Stimulated activated CD8-positive, alpha-beta memory T cell treated with anti-CD3 and anti-CD28 coated beads, Interleukin-12 subunit alpha, Interleukin-12 subunit beta, amount 100 ng/mL, for 24 hours (primary cell): ENCODE data around the gene SEC16B.
"Not testable (repeated sequence)": the region's sequence is repeated elsewhere in the genome, so short reads cannot be mapped to it uniquely, and the experiment has no call there.

Experiments used
- DNase-seq: peaks from one replicate; pipeline ENCODE4 v3.0.0-alpha.2; 2020; ENCODE audit errors: extremely low read depth

Gene SEC16B, protein sequence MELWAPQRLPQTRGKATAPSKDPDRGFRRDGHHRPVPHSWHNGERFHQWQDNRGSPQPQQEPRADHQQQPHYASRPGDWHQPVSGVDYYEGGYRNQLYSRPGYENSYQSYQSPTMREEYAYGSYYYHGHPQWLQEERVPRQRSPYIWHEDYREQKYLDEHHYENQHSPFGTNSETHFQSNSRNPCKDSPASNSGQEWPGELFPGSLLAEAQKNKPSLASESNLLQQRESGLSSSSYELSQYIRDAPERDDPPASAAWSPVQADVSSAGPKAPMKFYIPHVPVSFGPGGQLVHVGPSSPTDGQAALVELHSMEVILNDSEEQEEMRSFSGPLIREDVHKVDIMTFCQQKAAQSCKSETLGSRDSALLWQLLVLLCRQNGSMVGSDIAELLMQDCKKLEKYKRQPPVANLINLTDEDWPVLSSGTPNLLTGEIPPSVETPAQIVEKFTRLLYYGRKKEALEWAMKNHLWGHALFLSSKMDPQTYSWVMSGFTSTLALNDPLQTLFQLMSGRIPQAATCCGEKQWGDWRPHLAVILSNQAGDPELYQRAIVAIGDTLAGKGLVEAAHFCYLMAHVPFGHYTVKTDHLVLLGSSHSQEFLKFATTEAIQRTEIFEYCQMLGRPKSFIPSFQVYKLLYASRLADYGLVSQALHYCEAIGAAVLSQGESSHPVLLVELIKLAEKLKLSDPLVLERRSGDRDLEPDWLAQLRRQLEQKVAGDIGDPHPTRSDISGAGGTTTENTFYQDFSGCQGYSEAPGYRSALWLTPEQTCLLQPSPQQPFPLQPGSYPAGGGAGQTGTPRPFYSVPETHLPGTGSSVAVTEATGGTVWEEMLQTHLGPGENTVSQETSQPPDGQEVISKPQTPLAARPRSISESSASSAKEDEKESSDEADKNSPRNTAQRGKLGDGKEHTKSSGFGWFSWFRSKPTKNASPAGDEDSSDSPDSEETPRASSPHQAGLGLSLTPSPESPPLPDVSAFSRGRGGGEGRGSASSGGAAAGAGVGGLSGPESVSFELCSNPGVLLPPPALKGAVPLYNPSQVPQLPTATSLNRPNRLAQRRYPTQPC

GRCh38 chr1:177969825-177970371, at the start of gene SEC16B:
Gene SEC16B, minus strand, starts transcription at chr1:177970058. Its CDS starts 2,077 bp downstream, at chr1:177967981.
- DNase-seq, result no peak

DNA sequence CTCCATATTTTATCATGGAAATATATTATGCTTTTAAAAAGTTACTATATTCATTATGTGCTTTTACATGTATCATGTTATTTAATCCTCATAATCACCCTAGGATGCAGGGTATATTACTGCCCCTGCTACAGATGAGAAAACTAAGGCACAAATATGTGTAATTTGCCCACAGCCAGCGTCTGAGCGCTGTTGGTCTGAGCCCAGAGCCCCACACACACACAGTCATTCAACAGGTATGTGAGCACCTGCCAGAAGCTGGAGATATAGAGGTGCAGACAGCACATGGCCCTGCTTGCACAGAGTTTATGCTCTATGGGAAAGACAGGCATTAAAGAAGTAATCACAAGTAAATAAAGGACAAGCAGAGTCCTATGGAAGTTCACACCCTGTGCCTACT, 49.8 kb upstream of the SEC16B start:
- DNase-seq, result no peak

DNA sequence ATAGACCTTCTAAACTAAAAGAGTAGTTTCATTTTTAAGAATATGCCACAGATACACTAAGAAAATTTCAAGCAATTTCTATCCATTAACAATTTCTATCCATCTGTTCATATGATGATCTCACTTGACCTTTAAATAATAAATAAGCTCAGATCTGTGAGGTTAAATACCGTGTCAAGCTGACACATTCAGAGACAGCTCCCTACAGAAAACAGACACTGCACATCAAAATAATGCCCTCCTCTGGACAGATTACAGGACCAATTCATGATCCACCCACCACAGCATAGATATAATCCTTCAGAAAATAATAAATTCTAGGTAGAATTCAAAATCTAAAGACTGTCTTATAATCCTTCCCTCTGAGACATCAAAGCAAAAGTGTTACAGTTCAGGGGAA, 49.4 kb upstream of the SEC16B start:
- no peak for DNase-seq

DNA sequence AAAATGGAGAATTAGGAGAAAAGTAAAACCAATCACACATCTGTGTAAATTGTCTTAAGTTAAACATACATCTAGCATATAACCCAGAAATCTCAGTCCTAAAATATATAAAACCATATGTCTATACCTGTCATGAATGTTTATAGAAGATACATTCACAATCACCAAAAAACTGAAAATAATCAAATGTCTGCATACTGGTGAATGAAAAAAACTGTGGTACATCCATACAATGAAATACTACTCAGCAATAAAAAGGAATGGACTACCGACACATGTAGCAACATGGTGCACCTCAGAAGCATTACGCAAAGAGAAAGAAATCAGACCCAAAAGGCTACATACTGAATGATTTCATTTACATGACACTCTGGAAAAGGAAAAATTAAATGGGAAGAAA, 47.7 kb upstream of the SEC16B start:
- DNase-seq, result no peak

DNA sequence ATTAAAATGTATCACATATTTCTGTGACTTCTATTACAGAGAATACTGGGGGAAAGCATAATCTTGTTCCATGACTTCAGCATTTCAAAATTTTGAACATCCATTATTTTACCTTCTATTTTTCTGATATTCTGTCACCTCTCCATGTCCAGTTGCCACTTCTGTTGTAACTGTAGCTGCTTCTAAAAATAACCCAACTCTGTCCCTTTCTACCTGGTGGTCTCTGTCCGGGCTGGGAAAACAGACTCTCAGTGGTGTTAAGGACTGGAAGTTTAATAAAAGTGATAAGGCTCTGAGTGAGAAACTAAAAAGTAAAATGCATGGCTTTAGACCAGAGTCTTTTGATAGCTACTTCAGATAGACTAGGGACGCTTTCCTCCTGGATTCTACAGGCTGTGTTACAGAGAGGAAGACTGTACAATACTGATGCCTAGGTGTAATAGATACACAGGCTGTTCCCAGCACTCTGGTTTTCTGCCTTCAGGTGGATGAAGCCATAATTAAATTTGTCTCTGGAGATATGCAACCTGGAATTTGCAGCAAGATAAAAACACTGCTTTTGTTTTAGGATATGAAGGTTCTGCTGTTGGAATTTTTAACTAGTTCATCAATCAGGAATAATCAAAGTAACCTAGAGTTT, 42.1 kb upstream of the SEC16B start:
- DNase-seq, result no peak

DNA sequence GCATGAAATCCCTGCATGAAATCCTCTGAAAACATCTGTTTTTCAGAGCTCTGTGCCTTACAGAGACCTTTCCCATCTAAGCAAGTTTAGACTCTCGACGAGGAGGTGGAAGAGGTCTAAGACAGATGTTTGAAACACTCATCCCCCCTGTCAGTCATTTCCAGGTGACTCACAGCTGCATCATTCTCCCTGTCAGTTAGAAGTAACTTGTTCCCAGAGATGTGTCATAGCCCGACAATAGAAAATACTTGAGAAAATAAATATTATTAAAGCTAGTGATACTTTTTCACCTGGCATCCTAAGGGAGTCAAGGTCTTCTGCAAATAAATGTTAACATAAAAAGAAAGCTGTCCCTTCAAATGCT, 41.6 kb upstream of the SEC16B start:
- DNase-seq, result no peak

GRCh38 chr1:178010674-178011464, 41.0 kb upstream of the SEC16B start:
- no peak for DNase-seq

- no peak for DNase-seq
These were observed 36.2 kb upstream of the SEC16B start for GRCh38 chr1:178006043-178006442.

DNA sequence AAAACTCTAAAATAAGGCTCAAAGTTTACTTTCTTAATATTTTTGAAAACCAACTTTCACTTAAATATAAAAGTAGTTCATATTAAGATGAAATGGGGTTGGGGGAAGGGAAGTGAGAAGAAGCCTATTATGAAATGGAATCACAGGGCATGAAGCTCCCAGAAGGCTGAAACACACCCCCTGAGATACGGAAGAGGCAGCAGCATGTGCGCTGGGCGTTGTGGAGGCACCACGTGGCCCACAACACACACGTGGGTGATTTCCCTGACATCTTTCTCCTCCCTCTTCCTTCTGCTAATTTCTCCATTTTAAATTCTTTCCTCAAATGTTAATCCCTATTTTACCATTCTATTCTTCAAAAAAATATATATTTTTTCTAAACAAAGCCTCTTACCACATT, 35.6 kb upstream of the SEC16B start:
- no peak for DNase-seq

DNA sequence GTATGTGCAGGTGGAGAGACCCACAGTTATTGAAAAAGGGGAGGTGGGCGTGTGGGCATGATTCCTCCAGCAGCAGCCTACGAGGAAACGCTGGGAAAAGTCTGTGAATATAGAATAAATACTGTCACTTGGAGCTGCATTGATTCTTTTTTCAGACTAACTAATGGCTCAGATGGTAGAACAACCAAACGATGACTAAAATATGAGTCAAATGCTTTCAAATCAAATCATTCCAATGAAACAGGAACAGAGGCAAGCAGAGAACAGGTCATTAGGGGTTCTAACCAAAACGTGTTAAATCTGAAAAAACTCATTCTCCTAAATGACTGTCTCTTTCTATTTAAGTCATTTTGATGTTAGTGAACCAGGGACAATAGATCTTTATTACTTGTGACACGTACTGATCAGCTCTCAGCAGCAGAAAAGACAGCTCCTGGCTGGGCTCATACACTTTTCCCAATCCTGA, 35.1 kb upstream of the SEC16B start:
- DNase-seq, result no peak

GRCh38 chr1:177998696-177999631, 29.1 kb upstream of the SEC16B start:
- no peak for DNase-seq

DNA sequence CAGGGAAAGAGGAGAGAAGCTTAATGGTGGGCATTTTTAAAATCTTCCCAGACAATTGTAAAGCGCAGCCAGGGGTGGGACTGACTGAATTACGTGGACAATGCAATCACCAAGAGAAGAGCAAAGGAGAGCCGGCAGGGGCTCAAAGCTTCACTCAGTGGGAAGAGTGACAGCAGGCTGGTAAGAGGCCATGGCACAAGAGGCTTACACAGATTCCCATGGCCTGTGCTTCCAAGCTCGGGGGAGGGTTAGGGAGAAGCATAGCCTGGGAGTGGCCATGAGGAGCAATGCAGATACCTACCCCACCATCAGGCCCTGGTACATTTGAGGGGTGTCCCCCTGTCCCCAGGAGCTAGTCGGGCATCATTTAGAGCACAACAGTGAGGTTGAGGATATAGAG, 27.1 kb upstream of the SEC16B start:
- no peak for DNase-seq

DNA sequence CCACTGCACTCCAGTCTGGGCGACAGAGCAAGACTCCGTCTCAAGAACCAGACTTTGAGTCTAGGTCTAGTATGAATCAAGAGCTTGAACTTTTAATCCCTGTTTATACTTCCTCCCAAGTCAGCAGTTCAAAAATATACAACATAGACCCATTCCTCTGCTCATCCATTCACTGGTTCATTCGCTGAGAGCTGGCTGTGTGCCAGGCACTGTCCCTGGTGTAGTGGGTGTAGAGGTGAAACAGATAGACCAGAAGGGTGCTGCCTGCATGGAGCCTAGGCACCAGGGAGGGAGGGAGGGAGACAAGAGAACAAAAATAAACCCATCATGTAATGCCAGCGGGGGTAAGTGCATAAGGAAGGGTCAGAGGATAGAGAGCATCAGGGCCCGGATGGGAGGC, 25.5 kb upstream of the SEC16B start:
- no peak for DNase-seq

GRCh38 chr1:177986281-177986680, 16.4 kb upstream of the SEC16B start:
- DNase-seq, result not testable (repeated sequence)

- DNase-seq, result no peak
These were observed 14.9 kb upstream of the SEC16B start for GRCh38 chr1:177984761-177985160.

DNA sequence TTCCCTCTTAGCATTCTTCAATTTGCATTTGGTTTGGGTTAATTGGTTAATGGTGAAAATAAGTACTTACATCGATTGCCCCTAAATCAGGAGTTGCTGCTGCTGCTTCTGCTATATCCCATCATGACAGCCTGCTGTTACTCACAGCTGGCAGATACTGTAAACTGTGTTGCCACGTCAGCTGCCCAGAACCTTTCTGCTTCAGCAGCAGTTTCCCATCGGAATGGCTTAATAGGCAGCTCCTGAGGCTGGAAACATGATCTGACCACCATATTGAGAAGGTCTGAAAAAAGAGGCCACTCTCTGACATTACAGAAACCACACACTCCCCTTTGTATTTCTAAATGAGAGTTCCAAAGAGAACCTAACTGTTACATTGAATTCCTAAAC, 14.3 kb upstream of the SEC16B start:
- DNase-seq, result no peak

DNA sequence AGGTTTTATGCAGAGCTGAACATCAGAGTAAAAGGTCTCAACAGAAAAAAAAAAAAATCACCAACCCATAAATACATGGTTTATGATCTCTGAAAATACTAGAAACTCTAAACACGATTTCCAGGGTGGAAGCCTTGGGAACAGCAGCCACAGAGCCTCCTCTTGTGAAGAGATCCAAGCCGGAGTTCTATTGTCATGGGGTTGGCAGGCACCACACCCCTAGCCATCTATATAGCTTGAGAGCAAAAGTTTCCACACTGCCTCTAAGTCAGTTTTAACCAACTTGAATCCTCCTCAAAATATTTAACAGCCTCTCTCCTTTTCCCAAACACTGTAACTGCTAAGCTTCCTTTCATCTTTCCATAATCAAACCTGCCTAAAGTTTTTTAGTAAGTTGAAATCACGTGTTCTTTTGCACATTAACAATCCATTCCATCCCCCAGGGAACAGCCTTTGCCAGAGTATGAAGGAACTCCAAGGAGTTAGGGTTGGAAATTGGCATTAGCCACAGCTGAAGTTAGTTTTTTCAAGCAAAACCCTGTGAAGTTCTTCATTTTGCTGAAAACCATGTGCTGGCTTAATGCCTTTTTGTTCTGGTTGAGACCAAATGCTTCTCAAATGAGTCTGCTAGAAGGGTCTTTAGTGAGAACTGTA, 13.8 kb upstream of the SEC16B start:
- no peak for DNase-seq

GRCh38 chr1:177983077-177983476, 13.2 kb upstream of the SEC16B start:
- no peak for DNase-seq

DNA sequence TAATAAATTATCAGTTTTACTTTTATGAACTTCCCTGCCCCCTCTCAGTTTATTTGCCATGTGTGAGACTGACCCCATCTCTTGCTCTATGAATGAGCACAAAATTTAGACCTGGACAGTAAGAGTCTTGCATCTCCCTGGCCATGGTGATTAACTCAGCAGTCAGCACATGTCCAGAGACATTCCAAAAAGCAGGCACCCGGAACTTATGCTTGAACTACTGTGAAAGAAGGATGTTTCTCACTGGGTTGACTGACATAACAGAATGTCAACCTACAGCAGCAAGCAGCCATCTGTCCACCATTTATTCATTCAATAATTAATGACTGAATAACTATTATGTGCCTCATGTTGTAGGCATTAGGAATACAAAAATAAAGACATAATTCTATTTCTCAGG, 11.3 kb upstream of the SEC16B start:
- no peak for DNase-seq
